HEK293 (cell line): ENCODE results near the gene GJD3.
A peak's percentile ranks its signal among the peaks of the same experiment; 100 is the strongest.

ENCODE experiments used
- ATF2 ChIP-seq: fragments of 450-650 bp; formaldehyde crosslinking; IDR thresholded peaks from 2 replicates; pipeline ENCODE4 v1.5.1; 2016; ENCODE audit warnings: missing biosample characterization, missing genetic modification characterization, low read depth
- HIC1 ChIP-seq: fragments of 450-650 bp; formaldehyde crosslinking; IDR thresholded peaks from 2 replicates; pipeline ENCODE4 v1.5.1; 2016; ENCODE audit warnings: missing biosample characterization, missing genetic modification characterization
- HOXA7 ChIP-seq: sonication (generic); formaldehyde crosslinking; IDR thresholded peaks from 2 replicates; pipeline ENCODE4 v1.8.1; 2022; ENCODE audit warnings: missing genetic modification reagents, borderline replicate concordance
- HOXC10 ChIP-seq: sonication (generic); formaldehyde crosslinking; IDR thresholded peaks from 2 replicates; pipeline ENCODE4 v1.8.1; 2023; ENCODE audit warnings: mild to moderate bottlenecking, missing genetic modification reagents
- IKZF3 ChIP-seq: fragments of 450-650 bp; IDR thresholded peaks from 2 replicates; pipeline ENCODE4 v1.5.0; 2018; ENCODE audit warnings: missing biosample characterization, mild to moderate bottlenecking, missing genetic modification characterization, moderate library complexity
- KLF16 ChIP-seq: fragments of 450-650 bp; formaldehyde crosslinking; IDR thresholded peaks from 2 replicates; pipeline ENCODE4 v1.5.1; 2017; ENCODE audit warnings: missing biosample characterization, missing genetic modification characterization
- OVOL3 ChIP-seq: fragments of 450-650 bp; formaldehyde crosslinking; IDR thresholded peaks from 2 replicates; pipeline ENCODE4 v1.5.1; 2016; ENCODE audit warnings: missing biosample characterization, missing genetic modification characterization
- PBX3 ChIP-seq: sonication (generic); formaldehyde crosslinking; IDR thresholded peaks from 2 replicates; pipeline ENCODE4 v1.8.1; 2022; ENCODE audit warnings: mild to moderate bottlenecking, moderate library complexity, missing genetic modification reagents
- ZBTB49 ChIP-seq: fragments of 450-650 bp; formaldehyde crosslinking; IDR thresholded peaks from 2 replicates; pipeline ENCODE4 v1.5.1; 2016; ENCODE audit warnings: missing biosample characterization, missing genetic modification characterization, low read depth
- ZNF138 ChIP-seq: fragments of 450-650 bp; formaldehyde crosslinking; IDR thresholded peaks from 2 replicates; pipeline ENCODE4 v1.5.1; 2016; ENCODE audit warnings: missing biosample characterization, missing genetic modification characterization, borderline replicate concordance
- ZNF157 ChIP-seq: fragments of 450-650 bp; formaldehyde crosslinking; IDR thresholded peaks from 2 replicates; pipeline ENCODE4 v1.5.1; 2016; ENCODE audit warnings: missing biosample characterization, missing genetic modification characterization
- ZNF169 ChIP-seq: fragments of 450-650 bp; formaldehyde crosslinking; IDR thresholded peaks from 2 replicates; pipeline ENCODE4 v1.5.1; 2016; ENCODE audit warnings: missing biosample characterization, missing genetic modification characterization
- ZNF174 ChIP-seq: fragments of 450-650 bp; formaldehyde crosslinking; IDR thresholded peaks from 2 replicates; pipeline ENCODE4 v1.5.0; 2017; ENCODE audit warnings: missing biosample characterization, mild to moderate bottlenecking, missing genetic modification characterization
- ZNF2 ChIP-seq: fragments of 450-650 bp; formaldehyde crosslinking; IDR thresholded peaks from 2 replicates; pipeline ENCODE4 v1.5.1; 2016; ENCODE audit warnings: missing biosample characterization, missing genetic modification characterization
- ZNF211 ChIP-seq: fragments of 450-650 bp; formaldehyde crosslinking; IDR thresholded peaks from 2 replicates; pipeline ENCODE4 v1.5.1; 2016; ENCODE audit warnings: low read depth, missing biosample characterization, missing genetic modification characterization
- ZNF223 ChIP-seq: fragments of 450-650 bp; formaldehyde crosslinking; IDR thresholded peaks from 2 replicates; pipeline ENCODE4 v1.5.1; 2016; ENCODE audit warnings: missing biosample characterization, missing genetic modification characterization
- ZNF24 ChIP-seq: fragments of 450-650 bp; formaldehyde crosslinking; IDR thresholded peaks from 2 replicates; pipeline ENCODE4 v1.5.1; 2016; ENCODE audit warnings: missing biosample characterization, missing genetic modification characterization
- ZNF292 ChIP-seq: fragments of 450-650 bp; formaldehyde crosslinking; IDR thresholded peaks from 2 replicates; pipeline ENCODE4 v1.5.1; 2016; ENCODE audit warnings: low read depth, missing biosample characterization, missing genetic modification characterization, borderline replicate concordance
- ZNF302 ChIP-seq: fragments of 450-650 bp; formaldehyde crosslinking; IDR thresholded peaks from 2 replicates; pipeline ENCODE4 v1.5.1; 2016; ENCODE audit warnings: missing biosample characterization, missing genetic modification characterization, low read depth
- ZNF324 ChIP-seq: fragments of 450-650 bp; formaldehyde crosslinking; IDR thresholded peaks from 2 replicates; pipeline ENCODE4 v1.5.1; 2016; ENCODE audit warnings: missing biosample characterization, missing genetic modification characterization
- ZNF366 ChIP-seq: fragments of 450-650 bp; formaldehyde crosslinking; conservative IDR thresholded peaks from 2 replicates; pipeline ENCODE4 v1.5.1; 2016; ENCODE audit warnings: missing biosample characterization, missing genetic modification characterization
- ZNF433 ChIP-seq: fragments of 450-650 bp; formaldehyde crosslinking; IDR thresholded peaks from 2 replicates; pipeline ENCODE4 v1.5.1; 2016; ENCODE audit warnings: missing biosample characterization, missing genetic modification characterization, low read depth
- ZNF549 ChIP-seq: fragments of 450-650 bp; IDR thresholded peaks from 2 replicates; pipeline ENCODE4 v1.5.1; 2018; ENCODE audit warnings: missing biosample characterization, missing genetic modification characterization, mild to moderate bottlenecking, inconsistent platforms, moderate library complexity
- ZNF571 ChIP-seq: fragments of 450-650 bp; formaldehyde crosslinking; IDR thresholded peaks from 2 replicates; pipeline ENCODE4 v1.5.0; 2017; ENCODE audit warnings: missing biosample characterization, missing genetic modification characterization
- ZNF600 ChIP-seq: fragments of 450-650 bp; formaldehyde crosslinking; IDR thresholded peaks from 2 replicates; pipeline ENCODE4 v1.5.1; 2016; ENCODE audit warnings: missing biosample characterization, missing genetic modification characterization
- ZNF623 ChIP-seq: fragments of 450-650 bp; formaldehyde crosslinking; IDR thresholded peaks from 2 replicates; pipeline ENCODE4 v1.5.1; 2016; ENCODE audit warnings: missing biosample characterization, missing genetic modification characterization
- ZNF629 ChIP-seq: fragments of 450-650 bp; formaldehyde crosslinking; IDR thresholded peaks from 2 replicates; pipeline ENCODE4 v1.5.1; 2017; ENCODE audit warnings: missing biosample characterization, missing genetic modification characterization
- ZNF639 ChIP-seq: fragments of 450-650 bp; formaldehyde crosslinking; IDR thresholded peaks from 2 replicates; pipeline ENCODE4 v1.5.1; 2016; ENCODE audit warnings: missing biosample characterization, missing genetic modification characterization
- ZNF707 ChIP-seq: fragments of 450-650 bp; formaldehyde crosslinking; IDR thresholded peaks from 2 replicates; pipeline ENCODE4 v1.5.1; 2016; ENCODE audit warnings: missing biosample characterization, missing genetic modification characterization
- ZNF747 ChIP-seq: fragments of 450-650 bp; formaldehyde crosslinking; IDR thresholded peaks from 2 replicates; pipeline ENCODE4 v1.5.1; 2016; ENCODE audit warnings: missing biosample characterization, missing genetic modification characterization
- ZNF785 ChIP-seq: fragments of 450-650 bp; formaldehyde crosslinking; IDR thresholded peaks from 2 replicates; pipeline ENCODE4 v1.5.1; 2016; ENCODE audit warnings: missing biosample characterization, missing genetic modification characterization
- ZNF792 ChIP-seq: fragments of 450-650 bp; formaldehyde crosslinking; IDR thresholded peaks from 2 replicates; pipeline ENCODE4 v1.5.1; 2016; ENCODE audit warnings: missing biosample characterization, missing genetic modification characterization
- ZSCAN16 ChIP-seq: fragments of 450-650 bp; formaldehyde crosslinking; IDR thresholded peaks from 2 replicates; pipeline ENCODE4 v1.5.1; 2016; ENCODE audit warnings: missing biosample characterization, missing genetic modification characterization

The GJD3 gene

GRCh38 chr17:40325156-40326013 is 39.2 kb downstream of the GJD3 start (continued):
- peak; percentile 75 for TF ChIP-seq ZNF366 (tag by site-specific recombination)
- no peak for TF ChIP-seq ZNF747 (tag by site-specific recombination)
- TF ChIP-seq ZNF433 = peak; percentile 97
- TF ChIP-seq ZNF24 = no peak
- peak; percentile 81; the same call in 1 of the 2 replicates for TF ChIP-seq ZNF138 (tag by site-specific recombination)
- no peak for TF ChIP-seq ZNF2
- TF ChIP-seq HIC1 = 0 out of 2 replicates have a peak, but pooled peaks have one; percentile 30
- peak; percentile 88 for TF ChIP-seq ZNF223 (tag by site-specific recombination)
- peak; percentile 88 for TF ChIP-seq ZNF639
- no peak for TF ChIP-seq IKZF3 (tag by site-specific recombination)
- peak; percentile 74; the same call in 1 of the 2 replicates for TF ChIP-seq OVOL3 (tag by site-specific recombination)
- peak; percentile 88 for TF ChIP-seq ZNF623 (tag by site-specific recombination)
- TF ChIP-seq ATF2 (tag by site-specific recombination) = no peak
- TF ChIP-seq ZNF211 (tag by site-specific recombination) = no peak
- TF ChIP-seq ZNF174 (tag by site-specific recombination) = no peak
- TF ChIP-seq PBX3 = no peak
- TF ChIP-seq ZNF292 (tag by site-specific recombination) = peak; percentile 96
- TF ChIP-seq ZNF571 = no peak
- no peak for TF ChIP-seq ZBTB49 (tag by site-specific recombination)
- 0 out of 2 replicates have a peak, but pooled peaks have one; percentile 48 for TF ChIP-seq ZNF302 (tag by site-specific recombination)
- no peak for TF ChIP-seq ZNF600 (tag by site-specific recombination)
- TF ChIP-seq ZNF707 (tag by site-specific recombination) = no peak
- TF ChIP-seq HOXC10 (CRISPR knock-in tag) = no peak
- TF ChIP-seq KLF16 (tag by site-specific recombination) = no peak
- no peak for TF ChIP-seq ZNF549 (tag by site-specific recombination)
- no peak for TF ChIP-seq ZNF169 (tag by site-specific recombination)
- TF ChIP-seq ZNF792 = no peak
- TF ChIP-seq ZSCAN16 = no peak
- no peak for TF ChIP-seq ZNF324 (tag by site-specific recombination)
- no peak for TF ChIP-seq HOXA7
- no peak for TF ChIP-seq ZNF157 (tag by site-specific recombination)
- peak; percentile 75 for TF ChIP-seq ZNF629 (tag by site-specific recombination)
- no peak for TF ChIP-seq ZNF785
